Mesendoderm (in vitro differentiated cells): Measurements from ENCODE around the gene SVIL. TPM values are rescaled to one million over a fixed set of nuclear protein-coding genes. Genes with fewer than 3 reads are reported as not detected.

Source experiments
- DNase-seq: peaks from one replicate; pipeline ENCODE4 v3.0.0; 2013
- H2AK5ac ChIP-seq: 2 replicates; pipeline ENCODE4 v1.6.1; 2013; ENCODE audit warnings: low read length, inconsistent platforms
- H2BK120ac ChIP-seq: 2 replicates; pipeline ENCODE4 v1.6.1; 2013; ENCODE audit warnings: low read depth, mild to moderate bottlenecking, low read length, moderate library complexity, mixed read lengths
- H2BK15ac ChIP-seq: replicated peaks from 2 replicates; pipeline ENCODE4 v1.6.1; 2013; ENCODE audit warnings: low read depth, mild to moderate bottlenecking, moderate library complexity
- H2BK5ac ChIP-seq: 2 replicates; pipeline ENCODE4 v1.6.1; 2013; ENCODE audit warnings: low read length, inconsistent platforms
- H3K18ac ChIP-seq: 2 replicates; pipeline ENCODE4 v1.6.1; 2013; ENCODE audit warnings: mild to moderate bottlenecking, low read length, mixed read lengths
- H3K23ac ChIP-seq: one replicate; pipeline ENCODE4 v1.6.1; 2013; ENCODE audit warnings: low read length
- H3K27ac ChIP-seq: 2 replicates; pipeline ENCODE4 v1.5.1; 2013; ENCODE audit warnings: low read depth, mild to moderate bottlenecking, inconsistent platforms, low read length, moderate library complexity
- H3K27me3 ChIP-seq: 2 replicates; pipeline ENCODE4 v1.6.1; 2013; ENCODE audit warnings: low read length, control low read depth, mild to moderate bottlenecking, inconsistent platforms; ENCODE audit not compliant: insufficient read depth, poor library complexity
- H3K36me3 ChIP-seq: 2 replicates; pipeline ENCODE4 v1.6.1; 2013; ENCODE audit warnings: low read length, inconsistent platforms; ENCODE audit not compliant: control insufficient read depth, insufficient read depth
- H3K4ac ChIP-seq: one replicate; pipeline ENCODE4 v1.6.1; 2013; ENCODE audit warnings: low read depth, mild to moderate bottlenecking, low read length, moderate library complexity
- H3K4me1 ChIP-seq: 2 replicates; pipeline ENCODE4 v1.6.1; 2013; ENCODE audit warnings: low read depth, low read length, inconsistent platforms; ENCODE audit not compliant: control insufficient read depth
- H3K4me2 ChIP-seq: 2 replicates; pipeline ENCODE4 v1.6.1; 2013; ENCODE audit warnings: low read length
- H3K4me3 ChIP-seq: 2 replicates; pipeline ENCODE4 v1.5.1; 2013; ENCODE audit warnings: mild to moderate bottlenecking, low read length
- H3K56ac ChIP-seq: one replicate; pipeline ENCODE4 v1.6.1; 2013; ENCODE audit warnings: low read length
- H3K79me1 ChIP-seq: 2 replicates; pipeline ENCODE4 v1.6.1; 2013; ENCODE audit warnings: low read length, inconsistent platforms
- H3K79me2 ChIP-seq: 2 replicates; pipeline ENCODE4 v1.6.1; 2013; ENCODE audit warnings: mild to moderate bottlenecking, low read length; ENCODE audit not compliant: control insufficient read depth, insufficient read depth
- H3K9ac ChIP-seq: 2 replicates; pipeline ENCODE4 v1.6.1; 2013; ENCODE audit warnings: low read length, inconsistent platforms
- H4K5ac ChIP-seq: one replicate; pipeline ENCODE4 v1.6.1; 2013; ENCODE audit warnings: low read length
- H4K8ac ChIP-seq: one replicate; pipeline ENCODE4 v1.6.1; 2013; ENCODE audit warnings: low read depth, mild to moderate bottlenecking, control low read depth, low read length, moderate library complexity
- WGBS: extraction: QIAGEN DNeasy Blood & Tissue Kit; methylation state at CpG from one replicate; pipeline ENCODE4 v1.1.7; 2013; ENCODE audit warnings: low lambda C conversion rate, missing lambda C conversion rate; ENCODE audit not compliant: insufficient coverage; ENCODE audit errors: extremely low coverage; 5-methylcytosine and 5-hydroxymethylcytosine counted together
- small RNA-seq: library from polyadenylated mRNA; stranded (forward); fragments of <200 nt; extraction: miRNeasy Mini kit (QIAGEN cat#:217004); gene quantifications from one replicate; pipeline ENCODE3, GENCODE V24; 2013; ENCODE audit not compliant: insufficient read depth

SVIL gene

DNA sequence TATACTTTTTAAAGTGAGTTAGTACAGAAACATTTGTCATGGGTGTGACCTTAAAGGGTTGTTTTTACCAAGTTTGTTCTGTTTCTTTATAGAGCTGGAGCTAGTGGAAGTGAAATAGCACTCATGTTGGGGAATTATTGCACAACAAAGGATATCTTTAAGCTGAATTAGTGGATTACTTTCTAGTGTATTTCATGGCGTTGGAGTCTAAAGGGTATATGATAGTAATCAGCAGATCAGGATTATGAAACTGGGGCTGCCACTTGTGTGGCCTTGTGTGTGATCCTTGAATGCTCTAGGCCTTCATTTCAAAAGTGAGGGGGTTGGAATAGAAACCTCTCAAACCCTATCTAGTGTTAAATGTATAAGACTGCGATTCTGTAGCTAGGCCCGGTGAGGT is 222.3 kb downstream of the SVIL start:
- no peak overlapping the region for H2AK5ac ChIP-seq
- H3K36me3 ChIP-seq, result no peaks in the 10 kb centered on the region
- H3K27ac ChIP-seq, result no peak overlapping the region
- H3K4me2 ChIP-seq, result no peak overlapping the region
- H4K5ac ChIP-seq, result no peak overlapping the region
- H3K23ac ChIP-seq, result no peak overlapping the region
- DNase-seq, result no peak
- H3K79me2 ChIP-seq, result no peaks in the 10 kb centered on the region
- H3K4me3 ChIP-seq, result no peak overlapping the region
- WGBS, result no CpG with 5 or more reads among the region's 3 CpGs
- H3K56ac ChIP-seq, result no peak overlapping the region
- no peak overlapping the region for H2BK15ac ChIP-seq
- no peaks in the 10 kb centered on the region for H3K27me3 ChIP-seq
- no peak overlapping the region for H4K8ac ChIP-seq
- no peak overlapping the region for H3K9ac ChIP-seq
- no peak overlapping the region for H3K4ac ChIP-seq
- no peaks in the 10 kb centered on the region for H3K79me1 ChIP-seq
- H2BK5ac ChIP-seq, result no peak overlapping the region
- no peaks in the 10 kb centered on the region for H3K4me1 ChIP-seq
- H2BK120ac ChIP-seq, result no peak overlapping the region
- no peak overlapping the region for H3K18ac ChIP-seq

DNA sequence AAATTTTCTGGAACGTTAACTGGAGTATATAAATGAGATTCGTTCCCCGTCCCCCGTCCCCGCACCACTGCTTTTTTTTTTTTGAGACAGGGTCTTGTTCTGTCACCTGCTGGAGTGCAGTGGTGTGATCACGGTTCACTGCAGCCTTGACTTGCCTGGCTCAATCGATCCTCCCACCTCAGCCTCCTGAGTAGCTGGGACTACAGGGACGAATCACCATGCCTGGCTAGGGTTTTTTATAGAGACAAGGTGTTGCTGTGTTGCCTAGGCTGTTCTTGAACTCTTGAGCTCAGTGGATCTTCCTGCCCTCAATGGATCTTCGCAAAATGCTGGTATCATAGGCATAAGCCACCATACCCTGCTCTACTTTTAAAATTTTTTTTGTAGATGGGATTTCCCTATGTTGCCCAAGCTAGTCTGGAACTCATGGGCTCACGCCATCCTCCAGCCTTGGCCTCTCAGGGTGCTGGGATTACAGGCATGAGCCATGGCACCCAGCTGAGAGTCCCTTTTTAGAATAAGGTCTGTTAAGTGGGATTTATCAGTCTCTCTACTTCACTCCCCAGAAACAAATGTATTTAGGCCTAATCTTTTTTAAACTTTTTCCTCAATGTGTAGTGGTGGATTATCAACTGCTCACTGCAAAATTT is 223.0 kb downstream of the SVIL start:
- Histone ChIP-seq H3K4me1 (no peaks in the 10 kb centered on the region), H3K79me2 (no peaks in the 10 kb centered on the region), H3K27ac (no peak overlapping the region), H3K79me1 (no peaks in the 10 kb centered on the region), H3K27me3 (no peaks in the 10 kb centered on the region), H3K23ac (no peak overlapping the region), H3K18ac (no peak overlapping the region), H2BK5ac (no peak overlapping the region), H3K4me3 (no peak overlapping the region), H3K56ac (no peak overlapping the region), H3K9ac (no peak overlapping the region), H4K5ac (no peak overlapping the region), H2BK120ac (no peak overlapping the region), H4K8ac (no peak overlapping the region), H3K4me2 (no peak overlapping the region), H2BK15ac (no peak overlapping the region), H3K4ac (no peak overlapping the region), H2AK5ac (no peak overlapping the region), H3K36me3 (no peaks in the 10 kb centered on the region)
- WGBS, result no CpG with 5 or more reads among the region's 10 CpGs
- no peak for DNase-seq

DNA sequence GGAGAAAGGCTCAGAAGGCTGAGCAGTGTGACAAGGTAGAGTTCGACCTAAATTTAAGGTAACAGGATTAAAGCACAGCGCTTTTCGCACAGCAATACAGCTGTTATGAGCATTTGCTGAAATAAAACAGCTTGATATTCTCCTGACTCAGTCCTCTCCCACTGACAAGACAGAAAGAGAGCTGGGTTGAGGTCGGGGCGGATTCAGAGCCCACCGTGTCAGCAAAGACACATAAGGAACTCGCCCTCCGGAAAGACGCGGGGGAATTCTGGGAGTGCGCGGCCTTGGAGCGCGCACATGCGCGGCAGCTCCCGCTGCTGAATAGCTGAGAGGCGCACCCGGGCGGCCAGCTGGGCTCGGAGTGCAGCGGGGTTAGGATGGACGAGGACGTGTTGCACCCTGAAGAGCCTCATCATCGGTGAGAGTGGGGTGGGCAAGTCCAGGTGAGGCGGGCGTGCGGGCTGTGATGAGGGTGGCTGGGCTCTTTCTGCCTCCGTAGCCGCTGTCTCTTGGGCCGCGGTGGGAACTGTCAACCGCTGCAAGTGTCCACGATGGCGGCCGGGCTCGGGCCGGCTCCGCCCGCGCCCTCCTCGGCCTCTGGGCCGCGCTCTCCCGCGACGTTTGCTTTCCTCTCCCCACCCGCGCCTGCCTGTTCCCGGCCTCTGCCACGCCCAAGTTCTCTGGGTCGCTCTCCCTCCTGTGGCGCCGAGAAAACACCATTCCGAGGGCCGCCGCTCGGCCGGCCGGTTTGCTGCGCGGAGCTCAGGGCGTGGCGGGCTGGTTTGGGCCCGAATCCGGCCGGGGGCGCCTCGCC is 225.3 kb downstream of the SVIL start:
- no peak overlapping the region for H3K4me3 ChIP-seq
- no peaks in the 10 kb centered on the region for H3K79me1 ChIP-seq
- H3K27me3 ChIP-seq, result no peaks in the 10 kb centered on the region
- H3K4me2 ChIP-seq, result no peak overlapping the region
- H2BK120ac ChIP-seq, result no peak overlapping the region
- H3K27ac ChIP-seq, result no peak overlapping the region
- H2BK5ac ChIP-seq, result no peak overlapping the region
- no peak overlapping the region for H3K4ac ChIP-seq
- H2BK15ac ChIP-seq, result no peak overlapping the region
- no peak overlapping the region for H2AK5ac ChIP-seq
- WGBS, result no CpG with 5 or more reads among the region's 69 CpGs
- DNase-seq, result peak; percentile 7
- no peaks in the 10 kb centered on the region for H3K4me1 ChIP-seq
- H3K79me2 ChIP-seq, result no peaks in the 10 kb centered on the region
- H3K36me3 ChIP-seq, result no peaks in the 10 kb centered on the region
- no peak overlapping the region for H3K9ac ChIP-seq
- no peak overlapping the region for H3K56ac ChIP-seq
- H4K8ac ChIP-seq, result no peak overlapping the region
- H3K18ac ChIP-seq, result no peak overlapping the region
- no peak overlapping the region for H4K5ac ChIP-seq
- no peak overlapping the region for H3K23ac ChIP-seq

DNA sequence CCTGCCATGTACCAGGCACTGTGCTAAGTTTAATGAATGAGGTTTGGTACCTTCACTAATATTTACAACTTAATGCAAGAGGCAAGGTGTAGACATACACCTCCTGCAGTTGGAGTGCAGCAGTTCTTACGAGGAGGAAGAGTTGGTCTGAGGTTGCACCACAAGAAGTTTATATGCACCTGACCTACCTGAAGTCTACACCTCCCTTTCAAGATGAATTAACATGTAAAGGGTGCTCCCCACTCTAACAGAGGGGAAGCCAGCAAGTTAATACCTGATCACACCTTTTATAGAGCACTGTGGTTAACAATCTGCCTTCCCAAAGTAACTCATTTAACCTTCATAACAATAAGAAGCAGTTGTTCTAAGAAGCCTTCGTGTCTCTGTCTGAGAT is 225.9 kb downstream of the SVIL start:
- Histone ChIP-seq H4K8ac (no peak overlapping the region), H2BK5ac (no peak overlapping the region), H2BK15ac (no peak overlapping the region), H4K5ac (no peak overlapping the region), H3K79me2 (no peaks in the 10 kb centered on the region), H3K4ac (no peak overlapping the region), H3K4me1 (no peaks in the 10 kb centered on the region), H3K18ac (no peak overlapping the region), H3K36me3 (no peaks in the 10 kb centered on the region), H3K23ac (no peak overlapping the region), H2AK5ac (no peak overlapping the region), H3K27me3 (no peaks in the 10 kb centered on the region), H3K56ac (no peak overlapping the region), H3K79me1 (no peaks in the 10 kb centered on the region), H3K27ac (no peak overlapping the region), H3K4me3 (no peak overlapping the region), H2BK120ac (no peak overlapping the region), H3K9ac (no peak overlapping the region), H3K4me2 (no peak overlapping the region)
- DNase-seq, result no peak
- no CpG with 5 or more reads among the region's 2 CpGs for WGBS

Small RNAs within 50 kb of the gene (small RNA-seq; reads per million reads assigned to genes)
- gene MIR604, result not detected
- gene MIR938, result not detected
- not detected for gene RF00105
